ENCODE results near the gene CAMK2A. TPM values are rescaled to one million over a fixed set of nuclear protein-coding genes. Genes with fewer than 3 reads are reported as not detected.

Gene CAMK2A
- total RNA-seq, 2 donors from 2014 or later = not detected

GRCh38 chr5:150271296-150271692 is 18.3 kb downstream of the CAMK2A start:
- Mint-ChIP-seq H3K27me3 (peaks cover 9 to 10% of the 10 kb centered on the region in 2 donors), H3K27ac (no peak overlapping the region), H3K4me3 (no peak overlapping the region), H3K36me3 (no peaks in the 10 kb centered on the region), H3K4me1 (ENCODE audit: low read depth in 2 of 2) (peaks cover 0 to 6% of the 10 kb centered on the region in 2 donors), H3K9me3 (no peaks in the 10 kb centered on the region)
- DNase-seq (ENCODE audit: low spot score) (no peak), ATAC-seq (peak in 1 of 2 donors; percentile 26)

DNA sequence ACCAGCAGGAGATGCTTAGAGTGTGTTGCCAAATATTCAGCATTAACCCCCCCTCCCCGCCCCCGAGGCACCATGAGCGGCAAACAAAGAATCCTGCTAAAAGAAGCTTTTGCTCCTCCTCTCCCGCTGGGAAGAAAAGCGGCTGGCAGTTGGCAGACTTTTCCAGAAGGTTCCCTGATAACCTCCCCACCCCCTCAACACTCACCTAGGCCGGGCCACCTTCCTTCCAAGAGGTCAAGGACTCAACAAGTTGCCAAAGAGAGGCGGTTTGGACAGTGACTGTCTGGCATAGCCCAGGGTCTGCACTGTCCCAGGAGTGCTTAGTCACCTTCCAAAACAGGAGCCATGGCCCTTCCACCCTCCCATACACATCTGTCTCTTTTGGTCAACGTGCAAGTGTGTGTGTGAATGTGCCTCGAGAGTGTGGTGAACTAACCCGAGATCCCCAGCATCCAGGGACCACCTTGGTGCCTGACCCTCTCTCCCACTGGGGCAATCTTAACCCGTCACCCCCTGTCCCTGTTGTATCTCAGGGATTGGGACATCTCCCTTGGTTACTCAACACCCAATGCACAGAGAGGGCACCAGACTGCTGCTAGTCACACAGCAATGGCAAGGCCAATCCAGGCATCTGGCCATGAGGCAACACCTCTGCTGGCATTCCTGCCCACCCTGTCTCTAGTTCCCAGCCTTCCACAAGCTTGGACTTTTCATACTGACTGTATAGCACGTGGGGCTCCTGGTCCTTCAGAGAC is 18.9 kb downstream of the CAMK2A start:
- Mint-ChIP-seq H3K27me3 (peaks cover 9 to 10% of the 10 kb centered on the region in 2 donors), H3K27ac (no peak overlapping the region), H3K4me1 (ENCODE audit: low read depth in 2 of 2) (peaks cover 0 to 6% of the 10 kb centered on the region in 2 donors), H3K4me3 (no peak overlapping the region), H3K9me3 (no peaks in the 10 kb centered on the region), H3K36me3 (no peaks in the 10 kb centered on the region)
- peak in 1 of 2 donors; percentile 4 for ATAC-seq
- DNase-seq (ENCODE audit: low spot score) = no peak

GRCh38 chr5:150266871-150267291 is 22.7 kb downstream of the CAMK2A start:
- ATAC-seq (no peak), DNase-seq (ENCODE audit: low spot score) (no peak)
- Mint-ChIP-seq H3K9me3 (no peaks in the 10 kb centered on the region), H3K27me3 (peaks cover 4 to 13% of the 10 kb centered on the region in 2 donors), H3K36me3 (no peaks in the 10 kb centered on the region), H3K4me1 (ENCODE audit: low read depth in 2 of 2) (peaks cover 3 to 6% of the 10 kb centered on the region in 2 donors), H3K4me3 (no peak overlapping the region), H3K27ac (no peak overlapping the region)

- Mint-ChIP-seq H3K27me3 (peaks cover 4 to 13% of the 10 kb centered on the region in 2 donors), H3K36me3 (no peaks in the 10 kb centered on the region), H3K27ac (no peak overlapping the region), H3K4me1 (ENCODE audit: low read depth in 2 of 2) (peaks cover 3 to 6% of the 10 kb centered on the region in 2 donors), H3K4me3 (no peak overlapping the region), H3K9me3 (no peaks in the 10 kb centered on the region)
- no peak for ATAC-seq
- DNase-seq (ENCODE audit: low spot score) = no peak
These were observed 23.6 kb downstream of the CAMK2A start for GRCh38 chr5:150265870-150266383.

GRCh38 chr5:150264667-150265603 is 24.6 kb downstream of the CAMK2A start:
- no peaks in the 10 kb centered on the region for H3K9me3 Mint-ChIP-seq
- ATAC-seq = no peak
- peaks cover 3 to 6% of the 10 kb centered on the region in 2 donors for H3K4me1 Mint-ChIP-seq (ENCODE audit: low read depth in 2 of 2)
- DNase-seq (ENCODE audit: low spot score) = no peak
- peaks cover 4 to 13% of the 10 kb centered on the region in 2 donors for H3K27me3 Mint-ChIP-seq
- H3K36me3 Mint-ChIP-seq = no peaks in the 10 kb centered on the region
- H3K4me3 Mint-ChIP-seq = no peak overlapping the region
- H3K27ac Mint-ChIP-seq = no peak overlapping the region

- no peak overlapping the region for H3K4me3 Mint-ChIP-seq
- ATAC-seq = peak in 1 of 2 donors; percentile 15
These were observed 25.6 kb downstream of the CAMK2A start for GRCh38 chr5:150263801-150264621.

GRCh38 chr5:150263375-150263775 is 26.2 kb downstream of the CAMK2A start:
- Mint-ChIP-seq H3K4me1 (ENCODE audit: low read depth in 2 of 2) (peaks cover 2 to 6% of the 10 kb centered on the region in 2 donors), H3K27ac (no peak overlapping the region), H3K9me3 (no peaks in the 10 kb centered on the region), H3K4me3 (no peak overlapping the region), H3K36me3 (no peaks in the 10 kb centered on the region), H3K27me3 (peaks cover 2 to 13% of the 10 kb centered on the region in 2 donors)
- no peak for DNase-seq (ENCODE audit: low spot score)
- peak in 1 of 2 donors; percentile 25 for ATAC-seq

More at GRCh38 chr5:150263801-150264621, 25.6 kb downstream of the CAMK2A start:
- H3K4me1 Mint-ChIP-seq (ENCODE audit: low read depth in 2 of 2) = peaks cover 3 to 6% of the 10 kb centered on the region in 2 donors
- no peak for DNase-seq (ENCODE audit: low spot score)
- no peaks in the 10 kb centered on the region for H3K36me3 Mint-ChIP-seq
- no peak overlapping the region for H3K27ac Mint-ChIP-seq
- peaks cover 4 to 13% of the 10 kb centered on the region in 2 donors for H3K27me3 Mint-ChIP-seq
- H3K9me3 Mint-ChIP-seq = no peaks in the 10 kb centered on the region

DNA sequence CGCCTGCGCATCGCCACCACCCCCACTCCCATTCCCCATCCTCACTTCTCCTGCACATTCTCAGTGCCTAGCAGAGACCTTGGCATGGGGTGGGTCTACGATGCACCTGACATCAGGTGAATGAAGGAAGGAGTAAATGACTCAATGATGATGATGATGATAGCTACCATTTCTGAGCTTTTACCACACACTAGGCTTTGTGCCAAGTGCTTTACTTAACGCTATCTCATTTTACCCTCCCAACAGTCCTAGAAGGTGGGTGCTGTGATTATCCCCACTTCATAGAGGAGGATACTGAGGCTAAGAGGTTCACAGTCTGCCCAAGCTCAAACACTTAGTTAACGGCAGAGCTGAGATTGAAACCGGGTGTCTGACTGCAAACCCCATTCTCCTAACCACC is 27.1 kb downstream of the CAMK2A start:
- peaks cover 0 to 6% of the 10 kb centered on the region in 2 donors for H3K4me1 Mint-ChIP-seq (ENCODE audit: low read depth in 2 of 2)
- no peaks in the 10 kb centered on the region for H3K9me3 Mint-ChIP-seq
- no peak overlapping the region for H3K27ac Mint-ChIP-seq
- H3K36me3 Mint-ChIP-seq = no peaks in the 10 kb centered on the region
- H3K4me3 Mint-ChIP-seq = no peak overlapping the region
- ATAC-seq = no peak
- H3K27me3 Mint-ChIP-seq = peaks cover 0 to 13% of the 10 kb centered on the region in 2 donors
- no peak for DNase-seq (ENCODE audit: low spot score)

GRCh38 chr5:150261231-150261630 is 28.3 kb downstream of the CAMK2A start:
- H3K36me3 Mint-ChIP-seq = no peaks in the 10 kb centered on the region
- H3K4me3 Mint-ChIP-seq = no peak overlapping the region
- ATAC-seq (no peak), DNase-seq (ENCODE audit: low spot score) (no peak)
- H3K9me3 Mint-ChIP-seq = no peaks in the 10 kb centered on the region
- H3K27ac Mint-ChIP-seq = no peak overlapping the region
- H3K27me3 Mint-ChIP-seq = peaks cover 2 to 13% of the 10 kb centered on the region in 2 donors
- H3K4me1 Mint-ChIP-seq (ENCODE audit: low read depth in 2 of 2) = peaks cover 0 to 6% of the 10 kb centered on the region in 2 donors

GRCh38 chr5:150258130-150258529 is 31.4 kb downstream of the CAMK2A start:
- no peak overlapping the region for H3K27ac Mint-ChIP-seq
- H3K9me3 Mint-ChIP-seq = no peaks in the 10 kb centered on the region
- no peaks in the 10 kb centered on the region for H3K36me3 Mint-ChIP-seq
- H3K4me3 Mint-ChIP-seq = no peak overlapping the region
- no peak for DNase-seq (ENCODE audit: low spot score)
- peaks cover 0 to under 1% of the 10 kb centered on the region in 2 donors for H3K4me1 Mint-ChIP-seq (ENCODE audit: low read depth in 2 of 2)
- ATAC-seq = no peak
- H3K27me3 Mint-ChIP-seq = peaks cover 2 to 7% of the 10 kb centered on the region in 2 donors

DNA sequence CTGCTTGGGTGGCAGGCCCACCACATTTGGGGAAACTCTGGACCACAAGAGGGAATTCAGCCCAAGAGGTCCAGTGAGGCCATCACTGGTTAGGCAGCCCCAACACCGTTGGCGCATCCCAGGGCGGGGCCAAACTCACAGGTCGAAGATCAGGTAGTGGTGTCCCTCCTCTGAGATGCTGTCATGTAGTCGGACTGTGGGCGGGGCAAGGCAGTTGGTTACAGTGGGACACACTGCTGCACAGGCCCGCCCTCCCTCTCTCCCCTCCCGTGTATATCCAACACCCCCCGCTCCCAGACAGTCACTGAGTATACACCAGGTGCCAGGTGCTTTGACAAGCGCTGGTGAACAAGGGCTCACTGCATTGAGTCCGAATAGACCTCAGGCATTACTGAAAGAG is 32.1 kb downstream of the CAMK2A start:
- Mint-ChIP-seq H3K27me3 (peaks cover 2 to 6% of the 10 kb centered on the region in 2 donors), H3K4me3 (no peak overlapping the region), H3K9me3 (no peaks in the 10 kb centered on the region), H3K27ac (no peak overlapping the region), H3K4me1 (ENCODE audit: low read depth in 2 of 2) (no peaks in the 10 kb centered on the region), H3K36me3 (no peaks in the 10 kb centered on the region)
- DNase-seq (ENCODE audit: low spot score) = no peak
- no peak for ATAC-seq

- H3K4me3 Mint-ChIP-seq = no peak overlapping the region
- H3K27ac Mint-ChIP-seq = no peak overlapping the region
- no peak for DNase-seq (ENCODE audit: low spot score)
- no peaks in the 10 kb centered on the region for H3K36me3 Mint-ChIP-seq
- peak in 1 of 2 donors; percentile 5 for ATAC-seq
- no peaks in the 10 kb centered on the region for H3K4me1 Mint-ChIP-seq (ENCODE audit: low read depth in 2 of 2)
- no peaks in the 10 kb centered on the region for H3K9me3 Mint-ChIP-seq
- peaks cover 0 to 2% of the 10 kb centered on the region in 2 donors for H3K27me3 Mint-ChIP-seq
These were observed 33.0 kb downstream of the CAMK2A start for GRCh38 chr5:150256410-150257064.
